ENCODE results near the gene GJD3. TPM values are rescaled to one million over a fixed set of nuclear protein-coding genes. Genes with fewer than 3 reads are reported as not detected.

Gene GJD3
- total RNA-seq, 1 donor from 2014 or later = not detected

GRCh38 chr17:40345161-40345993 is 19.2 kb downstream of the GJD3 start:
- Histone ChIP-seq H3K4me1 (peaks cover 34 to 59% of the 10 kb centered on the region in 2 donors), H3K36me3 (peaks cover 4 to 10% of the 10 kb centered on the region in 2 donors), H3K4me3 (peak overlapping the region; percentile 84 to 91), H3K27me3 (no peaks in the 10 kb centered on the region), H3K9me3 (no peaks in the 10 kb centered on the region), H3K27ac (peak overlapping the region; percentile 92 to 94)
- TF ChIP-seq, protein P1, sequence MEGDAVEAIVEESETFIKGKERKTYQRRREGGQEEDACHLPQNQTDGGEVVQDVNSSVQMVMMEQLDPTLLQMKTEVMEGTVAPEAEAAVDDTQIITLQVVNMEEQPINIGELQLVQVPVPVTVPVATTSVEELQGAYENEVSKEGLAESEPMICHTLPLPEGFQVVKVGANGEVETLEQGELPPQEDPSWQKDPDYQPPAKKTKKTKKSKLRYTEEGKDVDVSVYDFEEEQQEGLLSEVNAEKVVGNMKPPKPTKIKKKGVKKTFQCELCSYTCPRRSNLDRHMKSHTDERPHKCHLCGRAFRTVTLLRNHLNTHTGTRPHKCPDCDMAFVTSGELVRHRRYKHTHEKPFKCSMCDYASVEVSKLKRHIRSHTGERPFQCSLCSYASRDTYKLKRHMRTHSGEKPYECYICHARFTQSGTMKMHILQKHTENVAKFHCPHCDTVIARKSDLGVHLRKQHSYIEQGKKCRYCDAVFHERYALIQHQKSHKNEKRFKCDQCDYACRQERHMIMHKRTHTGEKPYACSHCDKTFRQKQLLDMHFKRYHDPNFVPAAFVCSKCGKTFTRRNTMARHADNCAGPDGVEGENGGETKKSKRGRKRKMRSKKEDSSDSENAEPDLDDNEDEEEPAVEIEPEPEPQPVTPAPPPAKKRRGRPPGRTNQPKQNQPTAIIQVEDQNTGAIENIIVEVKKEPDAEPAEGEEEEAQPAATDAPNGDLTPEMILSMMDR (IDR thresholded peaks at IDR 0.05) = no peak
- peak in 1 of 2 donors; percentile 85 for DNase-seq (ENCODE audit: low spot score in 2 of 2)
- intact Hi-C loops (cut with DNase I) = no loop called here

DNA sequence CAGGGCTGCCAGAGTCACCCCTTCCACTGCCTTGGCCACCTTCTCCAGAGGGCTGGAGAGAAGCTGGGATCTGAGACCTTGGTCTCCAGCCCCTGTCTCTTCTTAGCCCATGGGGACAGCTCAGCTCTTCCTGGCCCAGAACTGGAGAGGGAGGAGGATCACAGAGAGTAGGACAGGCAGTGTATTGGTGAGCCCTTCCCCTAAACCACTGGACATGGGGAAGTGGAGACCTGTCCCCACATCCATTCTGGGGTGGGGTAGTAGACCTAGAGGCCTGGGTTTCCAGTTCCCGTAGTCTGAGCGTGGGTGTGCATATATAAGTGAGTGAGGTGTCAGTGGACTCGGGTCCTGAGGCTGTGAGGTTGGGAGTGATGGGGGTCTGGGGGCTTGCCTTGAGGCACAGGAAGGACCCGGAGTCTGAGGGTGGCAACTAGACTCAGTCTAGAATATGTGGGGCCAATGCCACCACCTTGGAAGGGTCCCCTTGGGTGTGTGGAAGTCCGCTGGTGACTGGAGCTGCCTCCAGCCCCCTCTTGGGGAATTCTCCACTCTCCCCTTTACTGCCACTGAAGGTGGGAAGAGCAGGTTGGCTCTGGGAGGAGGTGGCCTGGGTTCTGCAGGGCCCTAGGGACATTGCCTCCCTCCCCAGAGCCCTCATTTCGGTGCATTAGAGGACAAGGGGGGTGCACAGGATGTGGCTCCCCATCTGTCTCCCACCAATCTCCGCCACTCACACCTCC is 19.9 kb downstream of the GJD3 start:
- Histone ChIP-seq H3K9me3 (no peaks in the 10 kb centered on the region), H3K4me3 (peak overlapping the region; percentile 84 to 91), H3K4me1 (peaks cover 34 to 53% of the 10 kb centered on the region in 2 donors), H3K36me3 (peaks cover 0 to 4% of the 10 kb centered on the region in 2 donors), H3K27ac (peak overlapping the region; percentile 92 to 94), H3K27me3 (no peaks in the 10 kb centered on the region)
- intact Hi-C loops (cut with DNase I) = no loop called here
- TF ChIP-seq, protein P1 (IDR thresholded peaks at IDR 0.05) = no peak
- no peak for DNase-seq (ENCODE audit: low spot score in 2 of 2)

- Histone ChIP-seq H3K36me3 (no peaks in the 10 kb centered on the region), H3K27me3 (no peaks in the 10 kb centered on the region), H3K4me3 (peak overlapping the region; percentile 84 to 91), H3K4me1 (peaks cover 27 to 42% of the 10 kb centered on the region in 2 donors), H3K27ac (peak overlapping the region; percentile 92 to 94), H3K9me3 (no peaks in the 10 kb centered on the region)
- DNase-seq (ENCODE audit: low spot score in 2 of 2) = no peak
- TF ChIP-seq, protein P1 (IDR thresholded peaks at IDR 0.05) = no peak
- intact Hi-C loops (cut with DNase I) = no loop called here
Observed at GRCh38 chr17:40343219-40344119, 21.1 kb downstream of the GJD3 start.

DNA sequence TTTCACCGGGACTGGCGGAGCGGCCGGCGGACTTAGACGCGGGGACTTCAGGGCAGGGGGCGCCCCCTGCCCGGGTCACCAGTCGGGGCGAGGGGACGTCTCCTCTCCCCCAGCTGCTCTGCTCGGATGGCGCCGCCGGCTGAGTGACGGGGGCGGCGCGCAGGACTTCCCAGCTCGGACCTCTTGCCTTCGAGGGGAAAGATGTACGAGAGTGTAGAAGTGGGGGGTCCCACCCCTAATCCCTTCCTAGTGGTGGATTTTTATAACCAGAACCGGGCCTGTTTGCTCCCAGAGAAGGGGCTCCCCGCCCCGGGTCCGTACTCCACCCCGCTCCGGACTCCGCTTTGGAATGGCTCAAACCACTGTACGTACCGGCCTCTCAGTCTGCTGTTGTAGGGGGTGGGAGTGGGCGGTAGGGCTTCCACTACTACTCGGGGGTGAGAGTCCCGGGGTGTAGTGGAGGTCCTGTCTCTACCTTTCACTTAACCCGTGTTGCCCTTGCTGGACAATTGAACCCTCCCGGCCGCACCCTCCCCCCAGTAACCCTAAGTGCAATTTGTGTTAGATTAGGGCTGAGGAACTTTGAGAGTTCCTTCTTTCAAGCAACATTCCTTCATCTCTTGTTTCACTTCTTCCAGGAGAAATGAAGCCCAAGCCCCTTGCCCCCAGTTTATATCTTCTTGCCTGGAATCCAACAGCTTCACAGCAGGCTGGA is 21.9 kb downstream of the GJD3 start:
- no peak for DNase-seq (ENCODE audit: low spot score in 2 of 2)
- Histone ChIP-seq H3K4me1 (peaks cover 20 to 35% of the 10 kb centered on the region in 2 donors), H3K27me3 (no peaks in the 10 kb centered on the region), H3K36me3 (no peaks in the 10 kb centered on the region), H3K27ac (peak overlapping the region; percentile 92 to 94), H3K4me3 (peak overlapping the region; percentile 84 to 91), H3K9me3 (no peaks in the 10 kb centered on the region)
- intact Hi-C loops (cut with DNase I) = no loop called here
- TF ChIP-seq, protein P1 (IDR thresholded peaks at IDR 0.05) = peak in 1 of 3 experiments; percentile 7
